ENCODE measurements around the gene FBXO34. TPM values are rescaled to one million over a fixed set of nuclear protein-coding genes. Genes with fewer than 3 reads are reported as not detected.
A peak's percentile ranks its signal among the peaks of the same experiment; 100 is the strongest.

The FBXO34 gene
- total RNA-seq, 1 experiment from 2014 or later = 18.8 TPM

- intact Hi-C loops (cut with micrococcal nuclease; ENCODE audit: unreplicated experiment) = no loop called here
- no TSS peak for BruUV-seq (replicated peaks)
- no peaks in the 10 kb centered on the region for H3K27me3 ChIP-seq (ENCODE audit: control insufficient read depth, insufficient read depth, low read length)
- H3K9me3 ChIP-seq (ENCODE audit: control insufficient read depth, insufficient read depth, low read depth, low read length) = no peaks in the 10 kb centered on the region
- CTCF ChIA-PET = no interaction called here
- no peak for TF ChIP-seq SIN3A (IDR thresholded peaks at IDR 0.05; ENCODE audit: borderline replicate concordance, insufficient read depth, low read depth, low read length)
- TF ChIP-seq REST (IDR thresholded peaks at IDR 0.05; ENCODE audit: insufficient read depth in 1 of 2, low read depth in 2 of 2, low read length in 1 of 2) = no peak
- TF ChIP-seq TCF7L2 (IDR thresholded peaks at IDR 0.05; ENCODE audit: low read depth, low read length) = no peak
- TF ChIP-seq CTCF (IDR thresholded peaks at IDR 0.05) = no peak
- no peak for TF ChIP-seq POLR2AphosphoS5 (IDR thresholded peaks at IDR 0.05; ENCODE audit: low read depth, low read length)
- H3K4me3 ChIP-seq (ENCODE audit: low read depth in 2 of 2, low read length in 2 of 2) = no peak overlapping the region
- no peak for DNase-seq (ENCODE audit: low read depth, low spot score)
- ATAC-seq = peak; percentile 69
- H3K36me3 ChIP-seq (ENCODE audit: control insufficient read depth, insufficient read depth, low read length) = no peaks in the 10 kb centered on the region
- in situ Hi-C loops (cut with HindIII; ENCODE audit: low pct_unique_long_range_greater_than_20kb, low sequenced_read_pairs) = no loop called here
- POLR2A ChIA-PET = interaction anchor here (0.7 kb wide), 1 partner anchor 8 kb away, joined by 3 read pairs; no protein-coding TSS in a partner anchor
- no peak overlapping the region for H3K27ac ChIP-seq (ENCODE audit: low read length)
- peaks cover 15% of the 10 kb centered on the region for H3K4me1 ChIP-seq (ENCODE audit: control insufficient read depth, insufficient read depth, low read length)
Measured at GRCh38 chr14:55301437-55302121, 30.4 kb downstream of the FBXO34 start.

- Histone ChIP-seq H3K9me3 (ENCODE audit: control insufficient read depth, insufficient read depth, low read depth, low read length) (no peaks in the 10 kb centered on the region), H3K27me3 (ENCODE audit: control insufficient read depth, insufficient read depth, low read length) (no peaks in the 10 kb centered on the region), H3K4me1 (ENCODE audit: control insufficient read depth, insufficient read depth, low read length) (peaks cover 19% of the 10 kb centered on the region), H3K4me3 (ENCODE audit: low read depth in 2 of 2, low read length in 2 of 2) (no peak overlapping the region), H3K36me3 (ENCODE audit: control insufficient read depth, insufficient read depth, low read length) (no peaks in the 10 kb centered on the region), H3K27ac (ENCODE audit: low read length) (no peak overlapping the region)
- DNase-seq (ENCODE audit: low read depth, low spot score) (no peak), ATAC-seq (no peak)
- TF ChIP-seq SIN3A (IDR thresholded peaks at IDR 0.05; ENCODE audit: borderline replicate concordance, insufficient read depth, low read depth, low read length) (no peak), POLR2AphosphoS5 (IDR thresholded peaks at IDR 0.05; ENCODE audit: low read depth, low read length) (no peak), TCF7L2 (IDR thresholded peaks at IDR 0.05; ENCODE audit: low read depth, low read length) (no peak), REST (IDR thresholded peaks at IDR 0.05; ENCODE audit: insufficient read depth in 1 of 2, low read depth in 2 of 2, low read length in 1 of 2) (no peak), CTCF (IDR thresholded peaks at IDR 0.05) (no peak)
- BruUV-seq (replicated peaks) = no TSS peak
- ChIA-PET CTCF (no interaction called here), POLR2A (no interaction called here)
- intact Hi-C loops (cut with micrococcal nuclease; ENCODE audit: unreplicated experiment) (no loop called here), in situ Hi-C loops (cut with HindIII; ENCODE audit: low pct_unique_long_range_greater_than_20kb, low sequenced_read_pairs) (no loop called here)
Measured at GRCh38 chr14:55302367-55303124, 31.3 kb downstream of the FBXO34 start.

Data from Panc1 (cell line).